GM19035 (cell line): Measurements from ENCODE around the gene ABCB11.
"Not testable (repeated sequence)": the region's sequence is repeated elsewhere in the genome, so short reads cannot be mapped to it uniquely, and the experiment has no call there.

ENCODE experiments used
- ATAC-seq: cut with Tn5 transposase; IDR thresholded peaks from one replicate; pipeline ENCODE4 v1.9.1; 2021; ENCODE audit not compliant: unreplicated experiment

The ABCB11 gene

GRCh38 chr2:169046440-169047151 is 15.5 kb upstream of the ABCB11 start:
- no peak for ATAC-seq

- no peak for ATAC-seq
These were observed 11.7 kb upstream of the ABCB11 start for GRCh38 chr2:169042856-169043255.

- no peak for ATAC-seq
These were observed 10.5 kb upstream of the ABCB11 start for GRCh38 chr2:169041594-169041993.

- no peak for ATAC-seq
These were observed 8.6 kb upstream of the ABCB11 start for GRCh38 chr2:169039702-169040101.

GRCh38 chr2:169038338-169038757 is 7.2 kb upstream of the ABCB11 start:
- peak; percentile 57 for ATAC-seq

- peak; percentile 57 for ATAC-seq
These were observed 5.8 kb upstream of the ABCB11 start for GRCh38 chr2:169036736-169037440.

- no peak for ATAC-seq
These were observed 4.8 kb upstream of the ABCB11 start for GRCh38 chr2:169035887-169036286.

- ATAC-seq, result no peak
These were observed 3.9 kb upstream of the ABCB11 start for GRCh38 chr2:169034984-169035544.

- ATAC-seq, result no peak
These were observed 3.1 kb upstream of the ABCB11 start for GRCh38 chr2:169034256-169034655.

GRCh38 chr2:169029341-169029740 is 1.8 kb downstream of the ABCB11 start:
- ATAC-seq, result no peak

GRCh38 chr2:169027234-169027633 is 3.9 kb downstream of the ABCB11 start:
- no peak for ATAC-seq

GRCh38 chr2:169026056-169026455 is 5.1 kb downstream of the ABCB11 start:
- ATAC-seq, result no peak

- ATAC-seq, result no peak
These were observed 8.0 kb downstream of the ABCB11 start for GRCh38 chr2:169023161-169023560.

GRCh38 chr2:169018390-169018789 is 12.7 kb downstream of the ABCB11 start:
- ATAC-seq, result no peak

- no peak for ATAC-seq
These were observed 15.2 kb downstream of the ABCB11 start for GRCh38 chr2:169015943-169016342.

GRCh38 chr2:169014780-169015179 is 16.3 kb downstream of the ABCB11 start:
- ATAC-seq, result no peak

- no peak for ATAC-seq
These were observed 17.5 kb downstream of the ABCB11 start for GRCh38 chr2:169013628-169014026.

GRCh38 chr2:169012812-169013627 is 18.1 kb downstream of the ABCB11 start:
- no peak for ATAC-seq

- not testable (repeated sequence) for ATAC-seq
These were observed 18.8 kb downstream of the ABCB11 start for GRCh38 chr2:169012191-169012792.

GRCh38 chr2:169011698-169012097 is 19.4 kb downstream of the ABCB11 start:
- ATAC-seq, result no peak
